Fibroblast of lung (primary cell): ENCODE results near the gene COL4A2.

Experiments
- EZH2 ChIP-seq: IDR thresholded peaks from 2 replicates; pipeline ENCODE4 v1.5.1; 2012; ENCODE audit warnings: low read length, control low read depth, mild to moderate bottlenecking; ENCODE audit errors: missing control alignments
- TF ChIP-seq, protein P1 (sequence below), 2 donors: IDR thresholded peaks in 1 of 2; conservative IDR thresholded peaks in 1 of 2; 1 replicate in 1 of 2; 2 replicates in 1 of 2; pipeline ENCODE4 v1.5.1; 2011 to 2012; ENCODE audit warnings: low read length in 2 of 2, control low read depth in 1 of 2, inconsistent platforms in 1 of 2, low read depth in 1 of 2, mild to moderate bottlenecking in 1 of 2

DNA sequence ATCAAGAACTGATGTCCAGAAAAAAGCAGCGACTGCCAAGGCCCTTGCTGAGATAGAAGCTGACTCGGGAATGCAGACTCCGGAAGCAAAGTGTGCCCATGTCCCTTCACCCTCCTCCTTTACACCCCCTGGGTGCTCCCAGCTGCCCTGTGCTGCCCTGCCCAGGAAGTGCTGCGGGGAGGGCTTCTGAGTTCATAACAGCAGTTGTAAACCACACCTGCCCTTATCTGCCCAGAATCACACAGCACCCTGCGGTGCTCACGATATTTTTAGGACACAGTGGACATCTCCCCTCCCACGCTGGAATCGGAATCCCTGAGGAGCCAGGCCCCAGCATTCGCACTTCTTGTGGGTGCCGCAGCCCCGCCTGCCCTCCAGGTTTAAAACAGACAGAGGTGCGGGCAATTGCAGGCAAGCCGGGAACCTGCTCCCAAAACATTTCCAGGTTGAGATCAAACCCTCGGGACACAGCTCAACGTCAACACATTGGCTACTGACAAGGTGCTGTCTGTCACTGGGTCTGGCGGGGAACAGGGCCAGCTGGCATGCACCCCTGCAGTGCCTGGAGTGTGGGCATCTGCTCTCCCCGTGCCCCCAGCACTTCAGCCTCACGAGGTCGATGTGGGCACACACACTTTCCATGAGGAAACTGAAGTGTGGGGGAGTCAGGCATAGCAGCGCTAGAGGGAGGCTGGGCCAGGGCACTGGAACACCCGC is 217.6 kb downstream of the COL4A2 start:
- no peak for TF ChIP-seq EZH2
- TF ChIP-seq, protein P1, sequence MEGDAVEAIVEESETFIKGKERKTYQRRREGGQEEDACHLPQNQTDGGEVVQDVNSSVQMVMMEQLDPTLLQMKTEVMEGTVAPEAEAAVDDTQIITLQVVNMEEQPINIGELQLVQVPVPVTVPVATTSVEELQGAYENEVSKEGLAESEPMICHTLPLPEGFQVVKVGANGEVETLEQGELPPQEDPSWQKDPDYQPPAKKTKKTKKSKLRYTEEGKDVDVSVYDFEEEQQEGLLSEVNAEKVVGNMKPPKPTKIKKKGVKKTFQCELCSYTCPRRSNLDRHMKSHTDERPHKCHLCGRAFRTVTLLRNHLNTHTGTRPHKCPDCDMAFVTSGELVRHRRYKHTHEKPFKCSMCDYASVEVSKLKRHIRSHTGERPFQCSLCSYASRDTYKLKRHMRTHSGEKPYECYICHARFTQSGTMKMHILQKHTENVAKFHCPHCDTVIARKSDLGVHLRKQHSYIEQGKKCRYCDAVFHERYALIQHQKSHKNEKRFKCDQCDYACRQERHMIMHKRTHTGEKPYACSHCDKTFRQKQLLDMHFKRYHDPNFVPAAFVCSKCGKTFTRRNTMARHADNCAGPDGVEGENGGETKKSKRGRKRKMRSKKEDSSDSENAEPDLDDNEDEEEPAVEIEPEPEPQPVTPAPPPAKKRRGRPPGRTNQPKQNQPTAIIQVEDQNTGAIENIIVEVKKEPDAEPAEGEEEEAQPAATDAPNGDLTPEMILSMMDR (conservative IDR thresholded peaks at IDR 0.05 in 1 of 2, IDR thresholded peaks at IDR 0.05 in 1 of 2; ENCODE audit: low read depth in 1 of 2, low read length in 2 of 2): no peak
